GM19324 (cell line): Measurements from ENCODE around the gene FAM184B.
A peak's percentile ranks its signal among the peaks of the same experiment; 100 is the strongest.

ENCODE experiments used
- ATAC-seq: cut with Tn5 transposase; IDR thresholded peaks from one replicate; pipeline ENCODE4 v1.9.1; 2021; ENCODE audit warnings: mild to moderate bottlenecking, moderate library complexity; ENCODE audit not compliant: unreplicated experiment, low FRiP score

Gene FAM184B

DNA sequence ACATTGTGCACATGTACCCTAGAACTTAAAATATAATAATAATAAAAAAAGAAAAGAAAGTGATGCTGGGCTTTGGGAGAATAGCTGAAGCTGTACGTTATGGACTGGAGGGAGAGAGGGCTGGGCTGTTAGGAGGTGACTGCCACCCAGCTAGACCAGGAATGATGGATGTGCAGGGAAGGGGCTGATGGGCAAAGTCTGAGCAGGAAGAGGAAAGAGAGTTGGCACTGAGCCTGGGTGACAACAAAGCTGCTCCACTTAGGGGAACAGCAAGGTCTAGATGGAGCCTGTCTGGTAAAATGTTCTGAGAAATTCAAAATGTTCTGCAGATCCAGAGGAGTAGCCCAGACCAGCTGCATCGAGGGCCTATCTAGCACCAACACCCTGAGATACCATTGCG is 134.7 kb downstream of the FAM184B start:
- no peak for ATAC-seq

GRCh38 chr4:17642398-17642783 is 139.0 kb downstream of the FAM184B start:
- no peak for ATAC-seq

GRCh38 chr4:17639136-17639535 is 142.3 kb downstream of the FAM184B start:
- ATAC-seq = no peak

DNA sequence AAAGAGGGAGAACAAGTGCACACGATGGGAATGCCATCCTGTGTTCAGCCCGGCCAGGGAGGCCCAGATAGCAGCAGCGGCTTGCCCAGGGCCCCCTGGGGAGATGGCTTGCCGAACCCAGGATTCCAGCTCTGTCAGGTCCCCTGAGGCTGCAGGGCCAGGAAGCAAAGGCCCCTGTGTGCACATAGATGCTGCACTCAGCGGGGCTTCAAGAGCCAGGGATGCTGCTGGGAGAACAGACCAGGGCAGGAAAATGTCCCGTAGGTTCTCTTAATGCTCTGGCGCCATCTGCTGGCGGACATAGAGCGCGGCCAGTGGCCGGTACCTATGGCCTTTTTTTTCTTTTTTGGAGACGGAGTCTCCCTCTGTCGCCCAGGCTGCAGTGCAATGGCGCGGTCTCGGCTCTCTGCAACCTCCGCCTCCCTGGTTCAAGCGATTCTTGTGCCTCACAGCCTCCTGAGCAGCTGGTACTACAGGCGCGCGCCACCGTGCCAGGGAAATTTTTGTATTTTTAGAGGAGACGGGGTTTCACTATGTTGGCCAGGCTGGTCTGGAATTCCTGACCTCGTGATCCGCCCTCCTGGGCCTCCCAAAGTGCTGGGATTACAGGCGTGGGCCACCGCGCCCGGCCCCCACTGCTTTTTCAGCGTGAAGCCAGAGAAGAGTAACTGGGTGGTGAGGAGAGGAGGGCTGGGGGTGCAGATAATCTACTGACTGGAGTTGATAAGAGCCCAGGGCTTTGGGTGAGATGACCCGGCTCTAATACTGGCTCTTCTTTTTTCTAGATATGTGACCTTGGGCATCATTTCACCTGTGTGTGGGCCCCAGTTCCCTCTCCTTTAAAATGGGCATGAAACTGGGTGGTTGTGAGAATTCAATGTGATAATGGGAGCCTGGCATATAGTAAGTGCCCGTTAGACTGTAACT is 144.5 kb downstream of the FAM184B start:
- peak; percentile 62 for ATAC-seq

DNA sequence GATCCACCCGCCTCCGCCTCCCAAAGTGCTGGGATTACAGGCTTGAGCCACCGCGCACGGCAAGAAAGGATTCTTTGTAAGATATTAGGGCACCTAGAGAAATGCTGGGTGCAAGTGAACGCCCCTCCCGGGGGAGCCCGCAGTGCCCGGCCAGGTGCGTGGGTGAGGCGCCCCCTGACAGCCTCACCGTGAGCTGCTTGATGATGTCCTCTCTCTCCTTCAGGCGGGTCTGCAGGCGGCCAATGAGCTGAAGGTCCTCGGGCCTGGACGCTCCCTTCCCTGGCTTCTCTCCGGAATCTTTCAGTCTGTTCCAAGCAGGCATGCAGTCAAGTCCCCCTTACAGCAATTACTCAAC is 145.1 kb downstream of the FAM184B start:
- no peak for ATAC-seq

DNA sequence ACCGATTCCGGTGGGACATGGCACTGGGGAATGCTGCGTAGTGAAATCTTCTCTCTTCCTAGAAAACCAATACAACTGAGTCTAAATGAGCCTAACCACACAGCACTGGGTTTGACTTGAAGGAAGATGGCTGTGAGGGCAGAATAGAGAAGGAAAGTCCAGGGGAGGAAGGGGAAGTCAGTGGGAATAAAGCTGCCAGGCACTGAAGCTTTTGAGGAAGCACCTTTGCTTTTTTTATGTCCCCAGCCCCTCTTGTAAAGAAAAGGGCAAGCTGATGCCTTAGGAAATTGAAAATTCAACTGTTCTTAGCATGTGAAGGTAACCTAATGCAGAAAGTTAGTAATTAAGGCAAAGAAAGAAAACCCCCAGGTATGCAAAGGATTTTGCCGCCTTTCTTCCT is 146.4 kb downstream of the FAM184B start:
- ATAC-seq = no peak

DNA sequence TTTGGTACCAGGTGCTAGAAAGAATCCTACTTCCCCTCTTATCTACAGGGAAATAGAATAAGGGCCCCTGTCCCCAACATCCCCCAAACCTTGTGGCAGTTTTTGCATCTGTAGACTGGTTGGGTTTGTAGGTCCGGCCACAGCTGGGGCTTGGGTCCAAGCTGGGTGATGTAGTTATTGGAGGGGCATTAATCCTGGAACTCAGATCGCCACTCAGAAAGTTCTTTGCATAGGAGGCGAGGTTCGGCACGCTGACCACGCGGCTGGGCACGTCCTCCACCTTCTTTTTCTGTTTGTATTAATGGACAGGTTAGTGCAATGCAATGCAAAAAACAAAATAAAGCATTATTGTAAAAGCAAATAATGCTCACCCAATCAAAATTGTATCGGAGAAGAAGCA is 147.8 kb downstream of the FAM184B start:
- no peak for ATAC-seq

- no peak for ATAC-seq
Observed at GRCh38 chr4:17630228-17630627, 151.2 kb downstream of the FAM184B start.

DNA sequence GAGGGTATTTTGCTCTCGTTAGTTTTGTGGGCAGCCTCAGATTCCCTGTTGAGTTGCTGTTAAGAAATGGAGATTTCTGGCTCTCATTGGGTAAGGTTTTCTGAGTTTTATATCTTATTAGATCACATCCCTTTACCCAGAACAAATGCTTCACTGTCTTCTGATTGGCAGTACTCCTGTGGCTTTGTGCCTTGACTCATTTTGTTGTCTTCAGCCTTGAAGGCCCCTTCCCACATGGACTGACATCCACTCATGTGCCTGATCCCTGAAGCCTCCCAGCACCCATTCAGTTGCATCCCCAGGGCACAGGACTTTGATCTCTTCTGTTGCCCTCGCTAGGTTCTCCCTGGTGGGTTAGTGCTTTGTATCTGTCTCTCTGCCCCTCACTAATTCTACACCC is 156.6 kb downstream of the FAM184B start:
- no peak for ATAC-seq

- no peak for ATAC-seq
Observed at GRCh38 chr4:17623451-17624001, 157.9 kb downstream of the FAM184B start.

DNA sequence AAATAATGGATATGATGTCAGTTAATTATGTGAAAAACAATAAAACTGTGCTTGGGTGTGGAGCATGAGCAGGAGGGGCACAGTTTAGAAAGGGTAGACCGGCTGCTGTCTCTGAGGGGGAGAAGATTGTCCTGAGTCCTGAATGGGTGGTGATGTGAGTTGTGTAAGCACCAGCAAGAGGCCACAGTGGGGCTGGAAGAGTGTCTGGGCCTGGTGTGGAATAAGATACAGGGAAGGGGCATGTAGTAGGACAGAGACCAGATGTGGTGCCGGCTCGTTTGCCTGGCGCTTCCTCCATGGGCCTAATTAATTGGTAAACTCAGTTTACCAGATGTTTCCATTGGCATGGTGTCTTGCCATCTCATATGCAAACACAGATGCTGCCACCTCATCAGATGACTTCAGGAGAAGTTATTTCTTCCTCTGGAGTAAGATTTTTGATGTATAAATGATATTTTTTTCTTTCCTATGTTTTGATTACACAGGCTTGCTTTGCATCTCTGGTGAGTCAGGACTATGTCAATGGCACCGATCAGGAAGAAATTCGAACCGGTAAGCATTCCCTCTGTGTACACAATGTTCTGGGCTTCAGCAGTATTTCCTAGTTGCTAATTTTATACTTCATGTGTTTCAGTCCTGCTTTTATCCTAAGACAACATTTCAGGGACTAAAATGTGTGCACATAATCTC is 161.9 kb downstream of the FAM184B start:
- ATAC-seq = no peak

GRCh38 chr4:17618926-17619325 is 162.5 kb downstream of the FAM184B start:
- no peak for ATAC-seq

- ATAC-seq = no peak
Observed at GRCh38 chr4:17616283-17616682, 165.1 kb downstream of the FAM184B start.

- peak; percentile 97 for ATAC-seq
Observed at GRCh38 chr4:17614416-17615299, 166.8 kb downstream of the FAM184B start, which contains the start of gene MED28. MED28 (plus strand) TSS chr4:17614641; CDS start chr4:17614655, 14 bp downstream.

- ATAC-seq = peak; percentile 67
Observed at GRCh38 chr4:17613761-17614415, 167.5 kb downstream of the FAM184B start.

DNA sequence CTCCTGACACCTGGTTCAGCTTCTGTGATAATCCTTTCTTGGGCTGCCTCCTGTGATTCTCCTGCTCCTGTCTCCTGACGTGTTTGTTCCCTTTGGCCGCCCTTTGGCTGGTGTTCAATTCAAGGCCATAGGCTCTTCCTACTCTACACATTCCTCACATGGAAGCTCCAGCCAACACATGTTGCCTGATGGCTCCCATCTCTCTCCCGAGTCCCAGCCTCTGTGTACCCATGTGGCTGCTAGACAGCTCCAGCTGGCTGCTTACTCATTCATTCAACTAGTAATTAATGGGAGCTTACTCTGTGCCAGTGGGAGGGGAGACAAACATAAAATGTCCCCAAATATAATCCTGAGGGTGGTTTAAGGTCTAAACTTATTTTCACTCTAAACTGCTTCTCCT is 176.2 kb downstream of the FAM184B start:
- no peak for ATAC-seq

DNA sequence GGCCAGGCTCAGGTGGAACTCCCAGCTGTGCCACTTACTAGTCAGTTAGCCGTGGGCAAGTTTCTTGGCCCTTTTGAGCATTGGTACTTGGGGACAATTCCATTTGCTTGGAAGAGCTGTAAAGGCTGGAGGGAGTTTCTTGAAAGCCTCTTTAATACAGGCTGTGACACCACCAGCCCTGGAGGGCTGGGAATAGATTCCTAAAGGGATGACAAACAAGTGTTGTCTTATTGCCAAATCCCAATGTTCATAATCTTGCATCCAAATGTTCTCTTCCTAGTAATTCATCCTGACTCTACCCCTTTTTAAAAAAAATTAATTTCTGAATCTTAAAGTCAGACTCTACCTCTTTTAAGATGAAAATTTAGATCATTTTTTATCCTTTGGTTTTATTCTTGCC is 181.6 kb downstream of the FAM184B start:
- ATAC-seq = no peak

GRCh38 chr4:17597517-17597916 is 183.9 kb downstream of the FAM184B start:
- no peak for ATAC-seq

DNA sequence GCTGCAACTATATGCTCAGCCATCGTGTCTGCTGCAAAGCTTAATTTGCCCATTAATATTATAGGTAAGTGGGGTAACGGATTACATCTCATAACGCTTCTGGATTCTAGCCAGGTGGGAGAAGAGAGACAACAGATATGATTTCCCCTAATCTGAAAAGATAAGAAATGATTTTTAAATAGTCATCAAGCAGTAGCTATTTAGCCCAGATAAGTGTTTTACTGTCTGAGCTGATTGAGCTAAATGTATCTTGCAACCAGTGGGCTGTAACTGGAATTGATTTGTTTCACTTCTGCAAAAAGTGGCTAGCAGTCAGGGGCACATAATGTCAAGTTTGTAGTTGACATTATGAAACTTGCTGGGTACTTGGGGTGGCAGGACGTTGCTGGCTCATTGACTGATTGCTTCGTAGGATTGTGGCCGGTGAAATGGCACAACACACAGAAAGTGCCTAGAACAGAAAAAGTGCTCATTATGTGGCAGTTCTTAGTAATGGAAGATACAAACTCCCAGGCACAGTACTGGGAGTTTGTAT is 185.9 kb downstream of the FAM184B start:
- ATAC-seq = peak; percentile 92

DNA sequence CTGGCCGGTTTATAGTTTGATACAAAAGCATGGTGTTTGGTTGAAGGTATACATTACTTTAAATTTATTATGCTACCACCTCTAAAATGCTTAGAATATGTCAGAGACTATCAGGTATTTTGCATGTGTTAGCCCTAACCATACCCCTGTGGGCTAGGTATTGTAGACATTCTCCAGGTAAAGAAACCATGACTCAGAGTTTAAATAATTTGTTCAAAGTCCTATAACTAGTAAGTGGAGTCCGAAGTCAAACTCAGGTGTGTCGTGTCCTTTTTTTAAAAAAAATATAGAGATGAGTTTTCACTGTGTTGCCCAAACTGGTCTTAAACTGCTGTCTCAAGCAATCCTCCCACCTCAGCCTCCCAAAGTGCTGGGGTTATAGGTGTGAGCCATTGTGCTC is 192.1 kb downstream of the FAM184B start:
- ATAC-seq = no peak
